HG03066 (cell line): ENCODE results near the gene LCN6.

Experiments
- ATAC-seq: cut with Tn5 transposase; IDR thresholded peaks from one replicate; pipeline ENCODE4 v1.9.1; 2021; ENCODE audit warnings: low read depth; ENCODE audit not compliant: unreplicated experiment

LCN6 gene

GRCh38 chr9:136695435-136695895 lies 52.9 kb downstream of the LCN6 start:
- ATAC-seq = no peak

GRCh38 chr9:136694872-136695247 lies 53.5 kb downstream of the LCN6 start:
- ATAC-seq = no peak

- ATAC-seq = no peak
Measured at GRCh38 chr9:136694163-136694871, 54.0 kb downstream of the LCN6 start.
